Parathyroid adenoma (tissue), 2 donors: ENCODE measurements around the gene INS.
A peak's percentile ranks its signal among the peaks of the same experiment; 100 is the strongest.

Experiments used
- H2AFZ ChIP-seq: fragments of 300-600 bp; sonication (generic); one replicate; pipeline ENCODE4 v1.7.0; 2017; ENCODE audit warnings: antibody characterized with exemption, mild to moderate bottlenecking
- H3K27ac ChIP-seq: fragments of 300-600 bp; sonication (generic); one replicate; pipeline ENCODE4 v1.7.0; 2017
- H3K27me3 ChIP-seq: fragments of 300-600 bp; sonication (generic); one replicate; pipeline ENCODE4 v1.7.0; 2017; ENCODE audit warnings: low read length; ENCODE audit not compliant: control insufficient read depth, insufficient read depth
- H3K36me3 ChIP-seq: fragments of 300-600 bp; sonication (generic); one replicate; pipeline ENCODE4 v1.7.0; 2017; ENCODE audit warnings: low read length; ENCODE audit not compliant: control insufficient read depth, insufficient read depth
- H3K4me1 ChIP-seq: fragments of 300-600 bp; sonication (generic); one replicate; pipeline ENCODE4 v1.7.0; 2017; ENCODE audit warnings: control low read depth
- H3K4me2 ChIP-seq: fragments of 300-600 bp; sonication (generic); one replicate; pipeline ENCODE4 v1.7.0; 2017; ENCODE audit warnings: low read length
- H3K4me3 ChIP-seq: fragments of 300-600 bp; sonication (generic); one replicate; pipeline ENCODE4 v1.7.0; 2017; ENCODE audit warnings: low read depth, low read length
- H3K79me2 ChIP-seq: fragments of 300-600 bp; sonication (generic); one replicate; pipeline ENCODE4 v1.7.0; 2017; ENCODE audit warnings: control low read depth
- H3K9ac ChIP-seq: fragments of 300-600 bp; sonication (generic); one replicate; pipeline ENCODE4 v1.7.0; 2017; ENCODE audit warnings: mild to moderate bottlenecking
- H3K9me3 ChIP-seq: fragments of 300-600 bp; sonication (generic); one replicate; pipeline ENCODE4 v1.7.0; 2017; ENCODE audit warnings: low read length; ENCODE audit not compliant: control insufficient read depth
- TF ChIP-seq, protein P1 (sequence below): fragments of 300-600 bp; sonication (generic); IDR thresholded peaks from one replicate; pipeline ENCODE4 v1.7.0; 2017; ENCODE audit warnings: antibody characterized with exemption, mild to moderate bottlenecking
- donor health status: primary hyperparathyroidism.

Gene INS

DNA sequence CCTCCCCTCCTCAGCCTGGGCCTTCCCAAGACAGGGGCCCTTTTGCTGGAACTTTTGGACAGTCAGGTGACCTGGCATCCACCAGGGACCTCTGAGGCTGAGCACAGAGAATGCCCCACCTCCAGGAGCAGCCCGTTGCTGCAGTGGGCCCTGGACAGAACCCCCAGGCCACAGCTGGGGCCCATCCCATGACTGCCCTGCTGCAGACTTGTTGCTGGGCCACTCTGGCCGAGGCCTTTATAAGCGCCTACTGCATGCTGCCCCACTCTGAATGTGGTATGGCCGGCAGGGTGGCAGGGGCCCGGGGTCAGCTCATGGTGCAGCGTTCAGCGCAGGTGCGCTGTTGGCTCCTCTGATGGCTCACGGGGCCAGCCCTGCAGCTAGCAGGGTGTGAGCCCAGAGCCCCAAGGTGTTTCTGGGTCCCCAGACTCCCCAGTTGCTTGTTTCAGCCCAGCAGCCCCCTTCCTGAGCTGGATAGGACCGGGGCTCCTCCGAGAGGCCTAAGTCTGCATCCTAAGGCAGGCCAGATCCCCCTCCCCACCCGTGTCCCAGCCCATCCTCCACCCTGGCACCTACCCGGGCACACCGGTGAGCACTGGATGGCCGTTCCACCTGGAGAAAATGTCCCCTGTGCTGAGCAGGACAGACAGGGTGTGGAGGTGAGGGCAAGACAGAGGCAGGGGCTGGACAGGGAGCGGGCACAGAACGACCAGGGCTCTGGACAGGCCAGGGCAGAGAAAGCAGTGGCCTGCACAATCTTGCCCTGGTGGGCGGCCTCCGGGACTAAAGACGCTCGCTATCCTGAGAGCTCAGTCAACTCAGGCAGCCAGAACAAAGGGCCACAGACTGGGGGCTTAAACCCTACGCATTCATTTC, 38.7 kb upstream of the INS start:
- H3K4me3 ChIP-seq, result no peak overlapping the region
- H3K4me2 ChIP-seq, result no peak overlapping the region
- H3K9ac ChIP-seq, result no peak overlapping the region
- H2AFZ ChIP-seq, result no peak overlapping the region
- no peaks in the 10 kb centered on the region for H3K36me3 ChIP-seq
- H3K9me3 ChIP-seq, result no peaks in the 10 kb centered on the region
- H3K27me3 ChIP-seq, result no peaks in the 10 kb centered on the region
- no peaks in the 10 kb centered on the region for H3K79me2 ChIP-seq
- no peaks in the 10 kb centered on the region for H3K4me1 ChIP-seq
- H3K27ac ChIP-seq, result no peak overlapping the region
- TF ChIP-seq, protein P1, sequence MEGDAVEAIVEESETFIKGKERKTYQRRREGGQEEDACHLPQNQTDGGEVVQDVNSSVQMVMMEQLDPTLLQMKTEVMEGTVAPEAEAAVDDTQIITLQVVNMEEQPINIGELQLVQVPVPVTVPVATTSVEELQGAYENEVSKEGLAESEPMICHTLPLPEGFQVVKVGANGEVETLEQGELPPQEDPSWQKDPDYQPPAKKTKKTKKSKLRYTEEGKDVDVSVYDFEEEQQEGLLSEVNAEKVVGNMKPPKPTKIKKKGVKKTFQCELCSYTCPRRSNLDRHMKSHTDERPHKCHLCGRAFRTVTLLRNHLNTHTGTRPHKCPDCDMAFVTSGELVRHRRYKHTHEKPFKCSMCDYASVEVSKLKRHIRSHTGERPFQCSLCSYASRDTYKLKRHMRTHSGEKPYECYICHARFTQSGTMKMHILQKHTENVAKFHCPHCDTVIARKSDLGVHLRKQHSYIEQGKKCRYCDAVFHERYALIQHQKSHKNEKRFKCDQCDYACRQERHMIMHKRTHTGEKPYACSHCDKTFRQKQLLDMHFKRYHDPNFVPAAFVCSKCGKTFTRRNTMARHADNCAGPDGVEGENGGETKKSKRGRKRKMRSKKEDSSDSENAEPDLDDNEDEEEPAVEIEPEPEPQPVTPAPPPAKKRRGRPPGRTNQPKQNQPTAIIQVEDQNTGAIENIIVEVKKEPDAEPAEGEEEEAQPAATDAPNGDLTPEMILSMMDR, result no peak

DNA sequence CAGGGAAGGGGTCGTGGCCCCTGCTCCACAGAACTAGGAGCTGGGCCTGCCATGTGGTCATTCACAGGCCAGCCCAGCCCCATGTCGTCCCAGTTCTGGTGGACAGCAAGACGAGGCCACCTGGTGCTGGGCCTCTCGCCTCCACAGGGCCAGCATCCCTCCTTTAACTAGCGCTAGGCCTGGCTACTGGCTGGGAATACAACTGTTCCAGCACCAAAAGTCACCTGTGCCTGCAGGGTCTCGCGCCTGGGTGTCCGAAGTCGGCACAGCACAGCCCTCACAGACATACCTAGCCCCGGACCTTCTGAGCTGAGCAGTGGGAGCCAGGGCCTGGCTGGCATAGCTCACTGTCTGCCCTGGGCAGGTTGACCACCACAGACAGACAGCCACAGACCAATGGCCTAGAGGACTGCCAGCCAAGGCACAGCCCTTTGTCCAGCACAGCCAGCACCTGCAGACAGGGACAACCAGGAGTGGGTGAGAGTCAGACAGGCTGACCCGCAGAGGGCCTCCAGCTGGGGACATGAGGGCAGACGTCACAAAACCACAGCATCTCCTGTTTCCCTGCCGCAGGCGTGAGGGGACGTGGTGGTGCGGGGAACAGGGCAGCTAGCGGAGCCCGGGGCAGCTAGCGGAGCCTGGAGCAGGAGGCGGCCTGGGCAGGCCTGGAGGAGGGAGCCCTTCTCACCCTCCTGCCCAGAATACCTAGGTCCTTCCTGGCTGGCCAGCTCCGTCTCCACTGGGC, 37.8 kb upstream of the INS start:
- TF ChIP-seq, protein P1, result no peak
- no peak overlapping the region for H3K4me2 ChIP-seq
- H3K79me2 ChIP-seq, result no peaks in the 10 kb centered on the region
- H3K4me1 ChIP-seq, result no peaks in the 10 kb centered on the region
- H3K9me3 ChIP-seq, result no peaks in the 10 kb centered on the region
- no peak overlapping the region for H3K9ac ChIP-seq
- no peak overlapping the region for H3K4me3 ChIP-seq
- H3K36me3 ChIP-seq, result no peaks in the 10 kb centered on the region
- no peaks in the 10 kb centered on the region for H3K27me3 ChIP-seq
- H2AFZ ChIP-seq, result no peak overlapping the region
- H3K27ac ChIP-seq, result no peak overlapping the region

DNA sequence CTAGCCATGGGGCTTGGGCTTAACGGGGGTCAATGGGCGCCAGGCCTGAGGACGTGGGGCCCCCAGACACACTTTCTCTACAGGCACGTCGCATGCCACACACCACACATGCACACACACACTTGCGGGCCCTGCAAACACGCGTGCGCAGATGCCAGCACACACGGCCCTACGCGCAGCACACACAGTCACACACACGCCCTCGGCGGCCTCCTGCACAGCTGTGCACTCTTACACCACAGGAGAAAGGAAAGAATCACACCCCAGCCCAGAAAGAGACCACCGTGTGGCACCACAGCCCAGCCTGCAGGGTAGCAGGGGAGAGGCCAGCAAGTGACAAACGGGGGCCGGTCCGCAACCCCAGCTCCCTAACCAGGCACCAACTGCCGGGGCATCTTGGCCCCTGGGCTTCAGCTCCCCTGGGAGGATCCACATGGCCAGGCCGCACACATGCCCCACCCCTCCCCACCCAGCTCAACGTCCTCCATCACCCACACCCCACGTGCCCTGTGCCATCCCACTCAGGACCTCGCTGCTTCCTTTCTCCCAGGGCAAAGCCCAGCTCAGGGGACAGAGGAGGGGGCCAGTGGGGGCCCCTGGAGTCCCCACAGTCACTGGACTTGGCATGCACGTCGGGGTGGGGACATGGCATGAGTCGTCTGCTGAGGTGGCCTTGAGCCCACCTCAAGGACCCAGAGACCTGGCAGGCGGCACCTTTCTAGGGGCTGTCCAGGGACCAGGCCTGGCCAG, 36.9 kb upstream of the INS start:
- TF ChIP-seq, protein P1, result no peak
- Histone ChIP-seq H3K36me3 (no peaks in the 10 kb centered on the region), H3K9ac (no peak overlapping the region), H2AFZ (no peak overlapping the region), H3K4me3 (no peak overlapping the region), H3K27ac (no peak overlapping the region), H3K4me1 (peaks cover 5% of the 10 kb centered on the region), H3K4me2 (no peak overlapping the region), H3K79me2 (no peaks in the 10 kb centered on the region), H3K27me3 (no peaks in the 10 kb centered on the region), H3K9me3 (no peaks in the 10 kb centered on the region)

DNA sequence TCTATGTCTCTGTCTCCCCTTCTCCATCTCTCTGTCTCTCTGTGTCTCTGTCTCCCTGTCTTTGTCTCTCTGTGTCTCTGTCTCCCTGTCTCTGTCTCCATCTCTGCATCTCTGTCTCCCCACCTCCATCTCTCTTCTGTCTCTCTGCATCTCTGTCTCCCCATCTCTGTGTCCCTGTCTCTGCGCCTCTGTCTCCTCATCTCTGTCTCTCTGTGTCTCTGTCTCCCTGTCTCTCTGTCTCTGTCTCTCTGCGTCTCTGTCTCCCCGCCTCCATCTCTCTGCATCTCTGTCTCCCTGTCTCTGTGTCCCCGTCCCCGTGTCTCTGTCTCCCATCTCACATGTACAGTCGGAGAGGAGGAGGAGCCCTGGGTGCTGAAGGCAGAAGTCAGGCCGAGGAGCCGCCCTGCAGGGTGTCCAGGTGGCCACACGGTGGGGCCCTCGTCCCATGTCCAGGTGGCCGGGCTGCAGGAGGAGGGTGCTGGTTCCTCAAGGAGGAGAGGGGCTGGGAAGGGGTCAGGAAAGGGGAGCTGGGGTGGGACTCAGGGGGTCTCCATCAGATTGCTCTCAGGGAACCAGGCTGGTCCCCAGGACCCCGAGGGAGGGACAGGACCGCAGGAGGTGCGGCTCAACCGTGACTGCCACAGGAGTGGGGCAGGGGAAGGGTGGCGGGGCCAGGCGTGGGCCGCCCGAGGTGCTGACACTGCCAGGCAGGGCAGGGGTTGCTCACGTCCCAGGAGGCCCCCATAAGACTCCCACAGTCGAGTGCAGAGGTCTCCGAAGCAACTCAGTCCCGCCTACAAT, 36.2 kb upstream of the INS start:
- H3K79me2 ChIP-seq, result no peaks in the 10 kb centered on the region
- H3K4me2 ChIP-seq, result no peak overlapping the region
- no peaks in the 10 kb centered on the region for H3K36me3 ChIP-seq
- H3K9me3 ChIP-seq, result no peaks in the 10 kb centered on the region
- no peak overlapping the region for H2AFZ ChIP-seq
- no peak overlapping the region for H3K4me3 ChIP-seq
- H3K4me1 ChIP-seq, result peaks cover 7% of the 10 kb centered on the region
- H3K27me3 ChIP-seq, result no peaks in the 10 kb centered on the region
- TF ChIP-seq, protein P1, result peak; percentile 76
- no peak overlapping the region for H3K9ac ChIP-seq
- no peak overlapping the region for H3K27ac ChIP-seq
